H1 (cell line): Measurements from ENCODE around the gene BSCL2. TPM values are rescaled to one million over a fixed set of nuclear protein-coding genes. Genes with fewer than 3 reads are reported as not detected.

Source experiments
- CTCF ChIA-PET: fragments of 300-600 bp; sonication (Branson Sonifier 250); formaldehyde crosslinking; loops from one replicate; lab custom pipeline; 2021; ENCODE audit not compliant: partially characterized antibody; lab: Charles Lee
- POLR2A ChIA-PET: fragments of 300-600 bp; sonication (Branson Sonifier 250); formaldehyde crosslinking; loops from one replicate; lab custom pipeline; 2021; ENCODE audit warnings: inconsistent platforms; ENCODE audit not compliant: partially characterized antibody; lab: Charles Lee
- DNase-seq, 2 experiments: peaks; one replicate each; pipeline versions ENCODE4 v3.0.0 to v3.0.0-alpha.2; 2010 to 2022; ENCODE audit warnings: low spot score in 2 of 2, low read depth in 1 of 2, mixed read lengths in 1 of 2
- FAIRE-seq: peaks from 2 replicates; lab custom pipeline; 2011; peaks lifted over from hg19 to GRCh38; lab: Jason Lieb, UNC
- H2AFZ ChIP-seq: 2 replicates; pipeline ENCODE4 v1.8.1; 2012; ENCODE audit warnings: low read length, inconsistent platforms
- H2AK5ac ChIP-seq: 2 replicates; pipeline ENCODE4 v1.6.1; 2013; ENCODE audit warnings: low read depth, low read length
- H2BK120ac ChIP-seq: replicated peaks from 2 replicates; pipeline ENCODE3; 2013; ENCODE audit warnings: low read depth, low read length, inconsistent platforms
- H2BK12ac ChIP-seq: 2 replicates; pipeline ENCODE4 v1.6.1; 2013; ENCODE audit warnings: low read depth, low read length
- H2BK15ac ChIP-seq: 2 replicates; pipeline ENCODE4 v1.6.1; 2013; ENCODE audit warnings: low read length
- H2BK20ac ChIP-seq: 2 replicates; pipeline ENCODE4 v1.6.1; 2013; ENCODE audit warnings: low read length
- H2BK5ac ChIP-seq: 2 replicates; pipeline ENCODE4 v1.6.1; 2013; ENCODE audit warnings: low read depth, low read length
- H3K14ac ChIP-seq: 2 replicates; pipeline ENCODE4 v1.6.1; 2013; ENCODE audit warnings: inconsistent platforms; ENCODE audit not compliant: insufficient read length
- H3K18ac ChIP-seq: 2 replicates; pipeline ENCODE4 v1.6.1; 2013; ENCODE audit warnings: low read length; ENCODE audit errors: extremely low read depth
- H3K23ac ChIP-seq: 2 replicates; pipeline ENCODE4 v1.6.1; 2013; ENCODE audit warnings: inconsistent platforms; ENCODE audit not compliant: insufficient read length
- H3K23me2 ChIP-seq: 2 replicates; pipeline ENCODE4 v1.6.1; 2013; ENCODE audit warnings: low read depth, low read length
- H3K27ac ChIP-seq: 2 replicates; pipeline ENCODE4 v1.6.1; 2011; ENCODE audit warnings: low read depth, low read length, inconsistent platforms
- H3K27me3 ChIP-seq, 4 experiments: replicated peaks in 1 of 4; 1 replicate in 1 of 4; 2 replicates in 3 of 4; pipeline versions ENCODE4 v1.6.1 to v1.8.1; 2011 to 2013; ENCODE audit warnings: low read length in 3 of 4, mild to moderate bottlenecking in 3 of 4, inconsistent platforms in 2 of 4, mixed read lengths in 2 of 4, moderate library complexity in 1 of 4; ENCODE audit not compliant: control insufficient read depth in 3 of 4, insufficient read depth in 3 of 4; ENCODE audit errors: extremely low read depth in 1 of 4
- H3K36me3 ChIP-seq, 4 experiments: 2 replicates each; pipeline versions ENCODE4 v1.6.1 to v1.8.1; 2011 to 2013; ENCODE audit warnings: mild to moderate bottlenecking in 4 of 4, low read length in 3 of 4, moderate library complexity in 2 of 4, control low read depth in 1 of 4, inconsistent platforms in 1 of 4; ENCODE audit not compliant: insufficient read depth in 4 of 4, control insufficient read depth in 2 of 4
- H3K4ac ChIP-seq: replicated peaks from 2 replicates; pipeline ENCODE3; 2013; ENCODE audit warnings: low read length, low read depth, mixed read lengths, inconsistent platforms; ENCODE audit not compliant: insufficient read length
- H3K4me1 ChIP-seq, 4 experiments: replicated peaks in 1 of 4; 1 replicate in 1 of 4; 2 replicates in 3 of 4; pipeline versions ENCODE4 v1.6.1 to v1.8.1; 2011 to 2013; ENCODE audit warnings: low read length in 3 of 4, inconsistent platforms in 2 of 4, mixed read lengths in 1 of 4; ENCODE audit not compliant: insufficient read depth in 4 of 4, control insufficient read depth in 3 of 4
- H3K4me2 ChIP-seq, 2 experiments: 2 replicates each; pipeline versions ENCODE4 v1.6.1 to v1.8.1; 2011 to 2013; ENCODE audit warnings: low read depth in 2 of 2, low read length in 2 of 2, control low read depth in 1 of 2, inconsistent platforms in 1 of 2, mild to moderate bottlenecking in 1 of 2; ENCODE audit not compliant: insufficient read depth in 1 of 2
- H3K4me3 ChIP-seq, 4 experiments: fragments of 200-600, 300-600 bp in 1 of 4; sonication (generic), shearing (Covaris generic), sonication (Bioruptor Twin) in 1 of 4; 2 replicates each; pipeline versions ENCODE4 v1.5.1 to v1.8.1; 2011 to 2016; ENCODE audit warnings: low read length in 4 of 4, low read depth in 3 of 4, control low read depth in 2 of 4, inconsistent platforms in 2 of 4, mild to moderate bottlenecking in 2 of 4, mixed read lengths in 1 of 4, moderate library complexity in 1 of 4; ENCODE audit not compliant: insufficient read depth in 2 of 4; ENCODE audit errors: extremely low read depth in 1 of 4
- H3K56ac ChIP-seq: replicated peaks from 2 replicates; pipeline ENCODE3; 2013; ENCODE audit warnings: low read depth, mild to moderate bottlenecking, mixed read lengths, low read length, inconsistent platforms; ENCODE audit not compliant: insufficient read length
- H3K79me1 ChIP-seq: 2 replicates; pipeline ENCODE4 v1.6.1; 2013; ENCODE audit warnings: low read depth, low read length, control low read depth
- H3K79me2 ChIP-seq, 2 experiments: 2 replicates each; pipeline versions ENCODE4 v1.6.1 to v1.8.1; 2012 to 2013; ENCODE audit warnings: low read length in 2 of 2, mild to moderate bottlenecking in 2 of 2, inconsistent platforms in 1 of 2; ENCODE audit not compliant: insufficient read depth in 2 of 2, control insufficient read depth in 1 of 2
- H3K9ac ChIP-seq, 4 experiments: replicated peaks in 1 of 4; 1 replicate in 1 of 4; 2 replicates in 3 of 4; pipeline versions ENCODE4 v1.6.1 to v1.8.1; 2011 to 2013; ENCODE audit warnings: low read depth in 3 of 4, low read length in 3 of 4, control low read depth in 2 of 4, mild to moderate bottlenecking in 2 of 4, moderate library complexity in 2 of 4, inconsistent platforms in 1 of 4; ENCODE audit errors: extremely low read depth in 1 of 4
- H3K9me3 ChIP-seq, 2 experiments: 2 replicates each; pipeline versions ENCODE4 v1.6.1 to v1.8.1; 2012 to 2013; ENCODE audit warnings: mild to moderate bottlenecking in 2 of 2, moderate library complexity in 2 of 2, control low read depth in 1 of 2, inconsistent platforms in 1 of 2, low read depth in 1 of 2, low read length in 1 of 2, mixed read lengths in 1 of 2; ENCODE audit not compliant: insufficient read depth in 2 of 2
- H4K20me1 ChIP-seq, 2 experiments: replicated peaks in 1 of 2; 2 replicates each; pipeline versions ENCODE3 to v1.8.1; 2011 to 2013; ENCODE audit warnings: inconsistent platforms in 2 of 2, low read length in 2 of 2, mild to moderate bottlenecking in 1 of 2; ENCODE audit not compliant: insufficient read depth in 2 of 2, control insufficient read depth in 1 of 2
- H4K5ac ChIP-seq: 2 replicates; pipeline ENCODE4 v1.6.1; 2013; ENCODE audit warnings: low read length, low read depth, mixed read lengths, inconsistent platforms; ENCODE audit not compliant: insufficient read length
- H4K8ac ChIP-seq: 2 replicates; pipeline ENCODE4 v1.8.0; 2013; ENCODE audit warnings: mild to moderate bottlenecking, moderate library complexity, low read length, inconsistent platforms; ENCODE audit not compliant: insufficient read depth; ENCODE audit errors: extremely low read depth
- H4K91ac ChIP-seq: replicated peaks from 2 replicates; pipeline ENCODE3; 2013; ENCODE audit warnings: low read length, mixed read lengths, inconsistent platforms; ENCODE audit not compliant: insufficient read length
- HDAC6 ChIP-seq: IDR thresholded peaks from one replicate; pipeline ENCODE4 v1.7.1; 2012; ENCODE audit warnings: low read depth, mild to moderate bottlenecking, inconsistent platforms, low read length, moderate library complexity
- KDM1A ChIP-seq: fragments of 200-600, 300-600 bp; sonication (generic); IDR thresholded peaks from 2 replicates; pipeline ENCODE4 v1.7.1; 2016; ENCODE audit warnings: mild to moderate bottlenecking, low read length, borderline replicate concordance
- SUZ12 ChIP-seq: fragments of 200-600 bp; sonication (generic); IDR thresholded peaks from 2 replicates; pipeline ENCODE4 v1.6.1; 2012; ENCODE audit warnings: mild to moderate bottlenecking, inconsistent platforms, low read length, moderate library complexity, mixed read lengths
- WGBS, 2 experiments: shearing (Covaris generic) in 1 of 2; methylation state at CpG; one replicate each; pipeline versions ENCODE4 v1.1.6 to v1.1.7; 2013 to 2015; ENCODE audit warnings: low lambda C conversion rate in 2 of 2, mixed read lengths in 2 of 2, inconsistent platforms in 1 of 2, low coverage in 1 of 2, missing lambda C conversion rate in 1 of 2; ENCODE audit not compliant: insufficient replicate concordance in 2 of 2, insufficient coverage in 1 of 2, insufficient read length in 1 of 2; ENCODE audit errors: extremely low coverage in 1 of 2, missing lambda C conversion rate in 1 of 2; 5-methylcytosine and 5-hydroxymethylcytosine counted together
- polyA plus RNA-seq, 7 experiments: library from polyadenylated mRNA; depleted of rRNA in 3 of 7; stranded (reverse) in 5 of 7; unstranded in 2 of 7; fragments of >200 nt in 5 of 7; fragments of 200-250 nt in 2 of 7; gene quantifications; 1 replicate in 5 of 7; 2 replicates in 1 of 7; 4 replicates in 1 of 7; pipeline versions ENCODE4 v1.2.1 to v1.2.3, GENCODE V29; 2011 to 2013; ENCODE audit warnings: missing spikeins in 2 of 7, mixed read lengths in 2 of 7
- total RNA-seq: library from RNA; stranded (reverse); fragmentation: NEBNext Ultra II Directional; extraction: Animal tissue kit (Norgen Biotek cat#: 25700); gene quantifications from 2 replicates; pipeline ENCODE4 v1.2.1, GENCODE V29; 2021

BSCL2 gene
- total and polyA plus RNA-seq, 2 of the 8 experiments (the other 6 are each of a cell fraction or from before 2014, with no cell fraction given) = 59.5 to 264 TPM

DNA sequence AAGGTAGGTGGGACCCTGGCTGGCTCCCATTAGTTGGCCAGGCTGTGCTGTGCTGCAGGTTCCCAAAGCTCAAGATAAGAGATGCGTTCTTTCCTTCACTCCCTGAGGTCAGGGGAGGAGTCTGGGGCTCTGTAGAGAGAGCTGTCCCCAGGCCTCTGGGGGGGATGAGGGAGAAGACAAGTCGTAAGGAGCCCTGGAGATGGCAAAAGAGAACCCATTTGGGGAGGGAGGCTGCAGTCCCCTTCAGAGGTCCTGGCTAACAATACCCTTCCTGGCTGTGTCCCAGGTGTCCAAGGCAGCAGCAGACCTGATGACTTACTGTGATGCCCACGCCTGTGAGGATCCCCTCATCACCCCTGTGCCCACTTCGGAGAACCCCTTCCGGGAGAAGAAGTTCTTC is 1.2 kb upstream of the BSCL2 start:
- Histone ChIP-seq H4K91ac (no peak overlapping the region), H3K23me2 (peaks cover 22% of the 10 kb centered on the region), H2BK12ac (0 out of 2 replicates have a peak overlapping the region, but pooled peaks have one; percentile 85), H3K4me1 (peaks cover 7 to 34% (median 20%) of the 10 kb centered on the region in 4 experiments), H3K23ac (no peak overlapping the region), H3K14ac (no peak overlapping the region), H4K5ac (no peak overlapping the region), H3K79me2 (peaks cover 0 to 7% of the 10 kb centered on the region in 2 experiments; a peak in 1 of 4 replicates), H4K8ac (no peak overlapping the region), H2BK15ac (0 out of 2 replicates have a peak overlapping the region, but pooled peaks have one; percentile 50), H2BK120ac (no peak overlapping the region), H3K9me3 (no peaks in the 10 kb centered on the region), H3K4me3 (peak overlapping the region; percentile 68 to 89 (median 84)), H2AK5ac (peak overlapping the region; percentile 25; the same call in 1 of the 2 replicates), H3K27me3 (no peaks in the 10 kb centered on the region), H2BK5ac (peak overlapping the region; percentile 82; the same call in 1 of the 2 replicates), H3K18ac (peak overlapping the region; percentile 79; the same call in 1 of the 2 replicates), H2BK20ac (no peak overlapping the region), H3K56ac (no peak overlapping the region), H3K36me3 (peaks cover 11 to 29% (median 15%) of the 10 kb centered on the region in 4 experiments), H4K20me1 (no peaks in the 10 kb centered on the region), H3K27ac (peak overlapping the region; percentile 78; the same call in 1 of the 2 replicates), H3K9ac (peak overlapping the region in 2 of 4 experiments; percentile 13 to 74; a peak in 2 of 7 replicates), H2AFZ (no peak overlapping the region), H3K79me1 (no peaks in the 10 kb centered on the region; the same call in 1 of the 2 replicates), H3K4ac (no peak overlapping the region), H3K4me2 (peak overlapping the region; percentile 99)
- 70% methylated on average over 5 of the region's 5 CpGs; no CpG with 5 or more reads in 1 of the 2 experiments for WGBS, 2 experiments
- ChIA-PET CTCF (interaction anchor here (0.7 to 3.8 kb wide), 9 partner anchors 14 to 364 kb away, joined by 3 to 21 read pairs (median 4); partner anchors contain the start of genes LBHD1, LRRN4CL, UBXN1 and UQCC3), POLR2A (interaction anchor here (0.7 to 61.4 kb wide), 31 partner anchors 8 to 172 kb away, joined by 3 to 2041 read pairs (median 9); partner anchors contain the start of genes B3GAT3, C11orf98, CSKMT and EEF1G)
- TF ChIP-seq KDM1A (no peak), HDAC6 (no peak), SUZ12 (peak; percentile 28; the same call in 1 of the 2 replicates)
- DNase-seq = no peak
- FAIRE-seq = no peak
